NCI-H526 (cell line): ENCODE measurements around the gene DPRX.

Source experiments
- DNase-seq, 2 experiments: peaks; one replicate each; lab custom pipeline; 2025; lab: John Stamatoyannopoulos, UW

The DPRX gene

GRCh38 chr19:53631949-53632407 lies at the start of gene DPRX:
Gene DPRX (plus strand): TSS chr19:53631999. CDS start chr19:53632107, 108 bp downstream.
- no peak for DNase-seq

- DNase-seq = no peak
Measured at GRCh38 chr19:53583181-53583580, 48.6 kb upstream of the DPRX start.

- no peak for DNase-seq
Measured at GRCh38 chr19:53586277-53586691, 45.5 kb upstream of the DPRX start.

DNA sequence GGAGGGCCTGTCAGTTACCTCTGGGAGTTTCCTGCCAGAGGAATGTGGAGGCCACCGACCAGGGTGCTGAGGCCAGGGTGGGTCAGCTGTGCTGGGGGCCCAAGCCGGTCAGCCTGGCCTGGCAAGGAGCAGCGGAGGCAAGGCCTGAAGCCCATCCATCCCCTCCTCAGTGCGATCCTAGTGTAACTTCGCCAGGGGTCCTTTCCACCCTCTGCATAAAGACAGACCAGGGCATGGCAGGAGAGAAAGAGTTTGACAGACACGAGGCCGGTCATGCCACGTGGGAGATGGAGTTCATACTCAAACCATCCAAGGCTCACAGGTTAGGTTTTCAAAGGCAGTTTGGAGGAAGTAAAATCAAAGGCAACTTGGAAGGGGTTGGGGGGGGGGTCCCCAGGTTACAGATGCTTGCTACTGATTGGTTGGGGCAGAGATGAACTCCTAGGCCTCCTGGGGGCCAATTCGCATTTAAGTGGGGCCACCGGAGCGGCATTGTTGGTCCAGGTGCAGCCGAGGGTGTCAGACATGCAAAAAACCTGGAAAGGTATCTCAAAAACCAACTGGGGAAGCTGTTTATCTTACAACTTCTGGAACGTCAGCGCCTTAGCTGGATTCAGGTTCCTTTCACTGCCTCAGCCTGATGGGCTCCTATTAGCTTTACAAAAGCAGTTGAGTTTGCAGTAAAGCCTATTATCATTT lies 36.8 kb upstream of the DPRX start:
- DNase-seq = no peak

DNA sequence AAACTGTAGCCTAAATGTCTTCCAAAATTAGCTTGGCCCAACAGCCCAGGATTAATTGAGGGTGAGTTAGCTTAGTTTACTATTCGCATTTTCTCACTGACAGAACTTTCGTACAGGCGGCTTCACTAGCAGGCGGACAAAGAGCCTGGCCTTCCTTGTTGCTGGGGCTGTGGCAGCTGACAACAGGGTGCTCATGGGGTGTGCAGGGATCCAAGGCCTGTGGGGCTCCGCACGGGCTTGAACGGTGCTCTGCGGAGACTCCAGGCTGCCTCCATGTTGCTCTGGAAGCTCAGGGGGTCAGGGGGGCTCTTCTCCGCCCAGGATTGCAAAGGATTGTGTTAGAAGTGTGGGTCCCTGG lies 36.3 kb upstream of the DPRX start:
- DNase-seq = no peak

DNA sequence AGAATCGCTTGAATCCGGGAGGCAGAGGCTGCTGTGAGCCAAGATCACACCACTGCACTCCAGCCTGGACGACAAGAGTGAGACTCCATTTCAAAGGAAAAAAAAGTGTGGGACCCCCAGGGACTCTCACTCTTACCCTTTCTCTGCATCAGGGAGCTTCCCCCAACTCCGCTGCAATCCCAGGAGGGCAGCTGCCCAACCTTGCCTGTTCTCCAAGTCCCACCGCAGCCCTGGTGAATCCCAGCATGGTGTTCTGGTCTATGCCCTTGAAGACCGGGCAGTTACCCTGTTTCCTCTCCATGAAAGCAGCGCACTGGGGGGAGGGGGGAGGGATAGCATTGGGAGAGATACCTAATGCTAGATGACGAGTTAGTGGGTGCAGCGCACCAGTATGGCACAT lies 35.7 kb upstream of the DPRX start:
- no peak for DNase-seq

GRCh38 chr19:53597023-53597422 lies 34.8 kb upstream of the DPRX start:
- no peak for DNase-seq

DNA sequence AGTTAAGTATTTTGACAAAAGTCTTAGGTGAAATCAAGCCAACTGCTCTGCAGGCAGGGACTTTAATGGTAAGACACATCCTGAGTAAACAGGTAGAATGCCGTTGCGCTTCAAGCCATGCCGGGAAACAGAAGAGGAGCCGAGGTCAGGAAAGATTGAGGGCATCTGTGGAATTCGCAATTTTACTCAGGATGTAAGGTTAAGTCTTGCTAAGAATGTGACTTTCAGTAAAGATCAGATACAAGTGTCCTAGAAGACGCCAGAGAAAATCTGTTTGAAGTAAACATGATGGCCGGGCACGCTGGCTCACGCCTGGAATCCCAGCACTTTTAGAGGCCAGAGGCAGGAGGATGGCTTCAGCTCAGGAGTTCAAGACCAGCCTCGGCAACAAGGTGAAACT lies 33.4 kb upstream of the DPRX start:
- no peak for DNase-seq

DNA sequence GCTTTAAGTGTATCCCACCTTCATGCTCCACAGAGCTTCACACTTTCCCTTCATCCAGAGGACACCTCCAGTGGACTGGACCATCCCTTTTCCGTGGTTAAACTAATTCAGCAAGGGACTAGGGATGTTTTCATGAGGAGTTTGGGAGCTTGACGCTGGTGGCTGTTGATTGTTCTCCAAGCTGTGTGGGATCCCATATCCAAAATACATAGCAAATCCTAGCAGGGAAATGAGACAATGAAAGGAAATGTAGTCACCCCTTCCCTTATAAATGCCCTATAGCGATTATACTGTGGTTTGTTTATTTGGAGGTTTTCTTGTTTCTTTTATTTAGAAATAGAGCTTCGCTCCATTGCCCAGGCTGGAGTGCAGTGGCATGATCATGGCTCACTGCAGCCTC lies 31.6 kb upstream of the DPRX start:
- no peak for DNase-seq

- no peak for DNase-seq
Measured at GRCh38 chr19:53606031-53606430, 25.8 kb upstream of the DPRX start.

DNA sequence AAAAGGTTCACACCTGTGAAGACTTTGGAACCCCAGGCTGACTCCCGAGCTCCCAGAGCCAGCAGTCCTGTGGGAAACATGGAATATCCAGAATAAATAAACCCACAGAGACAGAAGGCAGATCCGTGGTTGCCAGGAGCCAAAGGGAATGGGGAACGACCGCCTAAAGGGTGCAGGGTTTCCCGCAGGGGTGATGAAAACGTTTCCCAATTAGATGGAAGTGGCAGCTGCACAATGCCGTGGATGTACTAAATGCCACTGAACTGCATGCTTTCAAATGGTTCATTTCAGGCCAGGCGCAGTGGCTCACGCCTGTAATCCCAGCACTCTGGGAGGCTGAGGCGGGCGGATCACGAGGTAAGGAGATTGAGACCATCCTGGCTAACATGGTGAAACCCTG lies 23.4 kb upstream of the DPRX start:
- DNase-seq = no peak

DNA sequence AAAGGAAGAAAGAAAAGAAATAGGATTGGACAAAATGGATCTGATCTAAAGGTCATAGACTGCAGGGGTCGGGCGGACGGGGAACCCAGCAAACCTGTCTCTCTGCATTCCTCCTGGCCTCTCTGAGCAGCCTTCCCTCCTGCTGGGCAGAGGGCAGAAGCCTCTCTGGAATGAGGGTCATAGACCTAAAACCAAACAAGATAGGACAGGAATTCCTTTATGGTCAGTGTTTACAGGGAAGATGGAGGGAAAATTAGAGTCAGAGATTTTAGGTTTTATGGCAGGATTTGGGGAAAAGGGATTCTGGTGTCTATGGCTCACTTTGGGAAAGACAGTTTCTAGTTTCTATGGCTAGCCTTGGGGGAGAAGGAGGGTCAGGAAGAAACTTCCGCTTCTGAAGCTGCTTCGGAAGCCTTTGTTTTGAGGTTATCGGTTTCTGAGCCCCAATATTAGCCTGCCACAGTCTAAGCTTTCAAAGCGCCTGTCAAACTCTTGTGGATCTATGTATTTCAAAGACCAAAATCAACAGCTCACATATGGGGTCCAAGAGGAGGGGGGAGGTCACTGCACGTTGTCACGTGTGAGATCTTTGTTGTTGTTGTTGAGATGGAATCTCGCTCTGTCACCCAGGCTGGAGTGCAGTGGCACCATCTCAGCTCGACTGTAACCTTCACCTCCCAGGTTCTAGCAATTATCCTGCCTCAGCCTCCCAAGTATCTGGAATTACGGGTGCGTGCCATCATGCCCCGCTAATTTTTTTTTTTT lies 18.9 kb upstream of the DPRX start:
- DNase-seq = no peak

DNA sequence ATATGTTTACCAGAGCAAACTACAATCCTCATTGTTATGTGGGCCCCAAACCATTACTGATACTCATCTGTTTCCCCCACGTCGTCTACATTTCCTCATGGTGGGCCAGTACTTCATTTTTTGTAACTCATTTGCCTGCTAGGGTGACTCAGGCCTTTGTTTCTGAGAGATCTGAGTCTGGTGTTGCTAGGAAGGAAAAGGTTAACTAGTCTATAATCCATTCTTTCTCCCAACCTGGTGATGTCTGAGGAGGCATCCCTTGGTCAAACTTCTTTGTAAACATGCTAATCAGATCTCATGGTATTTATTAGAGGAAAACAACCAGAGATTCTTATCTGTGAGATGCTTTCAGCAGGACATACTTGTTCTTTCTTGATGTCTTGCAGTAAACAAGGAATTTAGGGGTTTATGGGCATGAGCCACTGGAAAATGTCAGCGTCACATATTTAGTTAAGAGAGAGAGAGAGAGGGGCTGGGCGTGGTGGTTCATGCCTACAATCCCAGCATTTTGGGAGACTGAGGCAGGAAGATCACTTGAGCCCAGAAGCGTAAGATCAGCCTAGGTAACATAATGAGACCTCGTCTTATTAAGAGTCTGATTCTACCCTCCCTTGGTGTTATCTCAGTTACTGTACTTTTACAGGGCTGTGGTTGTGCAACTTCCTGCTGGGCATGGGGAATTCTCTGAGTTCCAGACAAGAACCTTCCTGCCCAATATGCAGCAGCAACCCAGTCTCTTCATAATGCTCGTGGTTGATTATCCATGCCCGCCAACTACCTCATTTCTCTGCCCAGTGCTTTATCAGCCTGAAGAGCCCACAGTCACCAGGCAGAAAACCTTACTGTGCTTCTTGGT lies 9.7 kb upstream of the DPRX start:
- DNase-seq = no peak

- no peak for DNase-seq
Measured at GRCh38 chr19:53624771-53625545, 6.8 kb upstream of the DPRX start.

DNA sequence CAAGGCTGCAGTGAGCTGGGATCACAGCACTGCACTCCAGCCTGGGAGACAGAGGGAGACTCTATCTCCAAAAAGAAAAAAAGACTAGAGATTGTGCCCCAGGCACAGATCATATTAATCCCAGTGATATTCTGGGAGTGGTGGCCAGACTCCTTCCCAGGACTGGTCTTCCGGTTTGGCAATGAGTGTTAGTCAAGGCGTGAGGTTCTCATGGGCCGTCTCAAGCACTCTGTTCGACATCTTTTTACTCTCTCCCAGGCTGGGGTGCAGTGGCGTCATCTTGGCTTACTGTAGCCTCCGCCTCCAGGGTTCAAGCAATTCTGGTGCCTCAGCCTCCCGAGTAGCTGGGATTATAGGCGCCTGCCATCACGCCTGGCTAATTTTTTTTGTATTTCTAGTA lies 5.3 kb upstream of the DPRX start:
- DNase-seq = no peak

GRCh38 chr19:53626976-53627375 lies 4.8 kb upstream of the DPRX start:
- no peak for DNase-seq

GRCh38 chr19:53634768-53635167 lies 3.0 kb downstream of the DPRX start:
- DNase-seq = no peak

GRCh38 chr19:53639471-53639870 lies 7.7 kb downstream of the DPRX start:
- no peak for DNase-seq

GRCh38 chr19:53642381-53643099 lies 10.7 kb downstream of the DPRX start:
- no peak for DNase-seq

DNA sequence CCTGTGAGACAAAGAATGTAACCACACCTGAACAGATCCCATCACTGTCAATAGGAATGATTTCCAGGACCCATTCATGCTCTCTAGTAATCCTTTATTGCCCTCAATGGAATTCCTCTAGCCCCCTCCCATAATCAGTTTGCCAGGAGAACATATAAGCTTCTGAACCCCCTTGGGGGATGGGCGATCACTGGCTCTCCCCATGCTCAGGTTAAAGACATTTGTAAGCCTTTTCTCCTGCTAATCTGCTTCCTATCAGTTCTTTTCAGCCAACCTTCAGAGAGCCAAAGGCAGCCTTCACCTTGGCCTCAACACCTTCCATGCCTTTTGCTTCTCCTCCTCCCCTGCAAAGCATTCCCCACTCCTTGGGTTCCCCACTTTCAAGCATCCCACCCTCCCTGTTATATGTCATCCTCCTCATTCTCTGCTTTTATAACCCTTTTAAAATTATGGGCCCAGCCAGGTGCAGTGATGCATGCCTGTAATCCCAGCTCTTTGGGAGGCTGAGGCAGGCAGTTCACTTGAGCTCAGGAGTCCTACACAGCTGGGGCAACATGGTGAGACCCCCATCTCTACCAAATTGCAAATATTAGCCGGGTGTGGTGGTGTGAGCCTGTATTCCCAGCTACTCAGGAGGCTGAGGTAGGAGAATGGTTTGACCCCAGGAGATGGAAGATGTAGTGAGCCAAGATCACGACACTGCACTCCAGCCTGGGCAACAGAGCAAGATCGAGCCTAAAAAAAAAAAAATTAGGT lies 12.4 kb downstream of the DPRX start:
- DNase-seq = no peak

GRCh38 chr19:53646144-53646543 lies 14.3 kb downstream of the DPRX start:
- no peak for DNase-seq
